Erythroblast (primary cell): Measurements from ENCODE around the gene TBX1.

Source experiments
- GATA1 ChIP-seq: IDR thresholded peaks from 2 replicates; pipeline ENCODE4 v1.6.1; 2011; ENCODE audit warnings: low read depth, mild to moderate bottlenecking, control low read depth, low read length, moderate library complexity
- POLR2A ChIP-seq: IDR thresholded peaks from 2 replicates; pipeline ENCODE4 v1.6.1; 2011; ENCODE audit warnings: mild to moderate bottlenecking, low read length

GRCh38 chr22:19775496-19776325 lies 15.1 kb downstream of the TBX1 start:
- TF ChIP-seq POLR2A (no peak), GATA1 (no peak)
